K562 (cell line): ENCODE results near the gene BIN1. TPM values are rescaled to one million over a fixed set of nuclear protein-coding genes. Genes with fewer than 3 reads are reported as not detected.

Experiments
- ATAC-seq: fragments of 200-7000 bp; cut with Tn5 transposase; 3 replicates; pipeline ENCODE4 v1.9.1; 2020; ENCODE audit warnings: moderate library complexity
- BruUV-seq: library from RNA; stranded (reverse); fragments of 400-500 nt; replicated peaks from 2 replicates; lab custom pipeline; 2021; lab: Mats Ljungman, UMichigan
- CTCF ChIA-PET: fragments of 300-600 bp; formaldehyde crosslinking; extraction: SDS; loops from one replicate; lab custom pipeline; 2021; ENCODE audit warnings: low intra/inter-chr PET ratio; lab: Yijun Ruan, JAX
- POLR2A ChIA-PET: fragments of 300-600, 350-650 bp; sonication (Branson Sonifier 250); formaldehyde crosslinking; extraction: SDS; loops from one replicate; lab custom pipeline; 2021; ENCODE audit warnings: antibody characterized with exemption, inconsistent platforms; lab: Yijun Ruan, JAX
- DNase-seq, 4 experiments: peaks; one replicate each; pipeline versions ENCODE4 v3.0.0 to v3.0.0-alpha.2; 2011 to 2018; ENCODE audit warnings: low spot score in 3 of 4, mixed read lengths in 3 of 4; ENCODE audit errors: extremely low read depth in 1 of 4
- FAIRE-seq: peaks from 2 replicates; lab custom pipeline; 2011; peaks lifted over from hg19 to GRCh38; lab: Jason Lieb, UNC
- H2AFZ ChIP-seq: 2 replicates; pipeline ENCODE4 v1.6.0; 2011; ENCODE audit warnings: low read depth, low read length, control low read depth, inconsistent platforms
- H3K27ac ChIP-seq: fragments of 200-600 bp; 3 replicates; pipeline ENCODE4 v1.8.0; 2011; ENCODE audit warnings: low read depth, mild to moderate bottlenecking, control low read depth, inconsistent platforms, low read length, moderate library complexity, mixed read lengths; ENCODE audit errors: extremely low read depth
- H3K27me3 ChIP-seq, 2 experiments: fragments of 300-600 bp in 1 of 2; 2 replicates in 1 of 2; 3 replicates in 1 of 2; pipeline versions ENCODE4 v1.6.0 to v1.8.0; 2011; ENCODE audit warnings: inconsistent platforms in 2 of 2, low read length in 2 of 2, mild to moderate bottlenecking in 1 of 2, mixed read lengths in 1 of 2, moderate library complexity in 1 of 2; ENCODE audit not compliant: control insufficient read depth in 2 of 2, insufficient read depth in 2 of 2
- H3K36me3 ChIP-seq: fragments of 300-600 bp; 3 replicates; pipeline ENCODE4 v1.8.0; 2011; ENCODE audit warnings: mild to moderate bottlenecking, low read length, inconsistent platforms; ENCODE audit not compliant: control insufficient read depth, insufficient read depth
- H3K4me1 ChIP-seq, 2 experiments: fragments of 200-600 bp in 1 of 2; replicated peaks in 1 of 2; 2 replicates in 1 of 2; 3 replicates in 1 of 2; pipeline versions ENCODE4 v1.5.1 to v1.8.0; 2011; ENCODE audit warnings: inconsistent platforms in 2 of 2, low read length in 2 of 2, mild to moderate bottlenecking in 1 of 2, mixed read lengths in 1 of 2, moderate library complexity in 1 of 2; ENCODE audit not compliant: control insufficient read depth in 2 of 2, insufficient read depth in 2 of 2
- H3K4me2 ChIP-seq: 2 replicates; pipeline ENCODE4 v1.6.1; 2011; ENCODE audit warnings: low read length, control low read depth, inconsistent platforms, mixed read lengths; ENCODE audit not compliant: insufficient read depth
- H3K4me3 ChIP-seq: fragments of 200-600 bp; sonication (generic), shearing (Covaris generic); 2 replicates; pipeline ENCODE4 v1.5.1; 2016; ENCODE audit warnings: control low read depth, inconsistent platforms
- H3K79me2 ChIP-seq: fragments of 200-600 bp; 3 replicates; pipeline ENCODE4 v1.8.0; 2011; ENCODE audit warnings: low read length, inconsistent platforms; ENCODE audit not compliant: control insufficient read depth, insufficient read depth
- H3K9ac ChIP-seq, 2 experiments: 2 replicates each; pipeline versions ENCODE4 v1.6.0 to v1.6.1; 2011; ENCODE audit warnings: low read depth in 2 of 2, low read length in 2 of 2, control low read depth in 1 of 2, inconsistent platforms in 1 of 2, mild to moderate bottlenecking in 1 of 2, mixed read lengths in 1 of 2; ENCODE audit not compliant: insufficient read depth in 1 of 2
- H3K9me1 ChIP-seq: one replicate; pipeline ENCODE4 v1.6.0; 2011; ENCODE audit warnings: inconsistent platforms, mild to moderate bottlenecking, low read length, moderate library complexity; ENCODE audit not compliant: control insufficient read depth, insufficient read depth
- H3K9me3 ChIP-seq: replicated peaks from 2 replicates; pipeline ENCODE4 v1.5.1; 2011; ENCODE audit warnings: low read depth, low read length, inconsistent platforms; ENCODE audit not compliant: control insufficient read depth, insufficient read depth
- H4K20me1 ChIP-seq: replicated peaks from 2 replicates; pipeline ENCODE4 v1.6.1; 2011; ENCODE audit warnings: low read length, inconsistent platforms, mixed read lengths; ENCODE audit not compliant: control insufficient read depth, insufficient read depth
- ARID1B ChIP-seq: fragments of 450-650 bp; IDR thresholded peaks from 2 replicates; pipeline ENCODE4 v1.6.1; 2016; ENCODE audit warnings: antibody characterized with exemption, mild to moderate bottlenecking, inconsistent platforms
- CUX1 ChIP-seq: fragments of 200-800 bp; sonication (Bioruptor generic); IDR thresholded peaks from 2 replicates; pipeline ENCODE4 v1.6.1; 2016; ENCODE audit warnings: missing genetic modification characterization, missing compliant biosample characterization
- DMBX1 ChIP-seq: fragments of 250-450 bp; sonication (Bioruptor Pico); IDR thresholded peaks from 2 replicates; pipeline ENCODE4 v1.8.0; 2022; ENCODE audit warnings: inconsistent platforms, mild to moderate bottlenecking, moderate library complexity, borderline replicate concordance
- HBP1 ChIP-seq: fragments of 450-650 bp; formaldehyde crosslinking; IDR thresholded peaks from 2 replicates; pipeline ENCODE4 v1.4.0; 2022; ENCODE audit warnings: missing genetic modification characterization
- HDAC2 ChIP-seq: fragments of 450-650 bp; IDR thresholded peaks from 2 replicates; pipeline ENCODE4 v1.6.1; 2016; ENCODE audit warnings: mild to moderate bottlenecking
- MIER1 ChIP-seq: fragments of 450-650 bp; IDR thresholded peaks from 2 replicates; pipeline ENCODE4 v1.6.1; 2016; ENCODE audit warnings: antibody characterized with exemption, mild to moderate bottlenecking, low read depth
- SREBF1 ChIP-seq: fragments of 150-350 bp; IDR thresholded peaks from 2 replicates; pipeline ENCODE4 v1.6.1; 2014; ENCODE audit warnings: antibody characterized with exemption, low read depth, low read length, borderline replicate concordance
- SREBF2 ChIP-seq: sonication (generic); formaldehyde crosslinking; IDR thresholded peaks from 2 replicates; pipeline ENCODE4 v1.4.0; 2020; ENCODE audit warnings: mild to moderate bottlenecking, missing genetic modification reagents
- ZNF408 ChIP-seq: fragments of 250-450 bp; sonication (Bioruptor Pico); IDR thresholded peaks from 2 replicates; pipeline ENCODE4 v1.4.0; 2020; ENCODE audit warnings: low read depth, mild to moderate bottlenecking, moderate library complexity
- ZNF766 ChIP-seq: fragments of 200-800 bp; sonication (Bioruptor generic); conservative IDR thresholded peaks from 2 replicates; pipeline ENCODE4 v1.6.1; 2016; ENCODE audit warnings: missing genetic modification characterization, missing compliant biosample characterization
- WGBS: fragments of 100-300 bp; shearing (Covaris generic); methylation state at CpG from one replicate; pipeline ENCODE4 v1.1.6; 2016; ENCODE audit warnings: low coverage, mixed read lengths; ENCODE audit not compliant: insufficient coverage; ENCODE audit errors: missing lambda C conversion rate; 5-methylcytosine and 5-hydroxymethylcytosine counted together
- in situ Hi-C: fragments of 300-500 bp; cut with MboI; formaldehyde crosslinking; loops from 4 replicates; pipeline ENCODE4 v1.15.0; 2018; ENCODE audit warnings: inconsistent platforms, mixed read lengths
- intact Hi-C: fragments of 100-400 bp; cut with micrococcal nuclease; formaldehyde crosslinking; loops from 2 replicates; pipeline ENCODE4 v1.14.2; 2022
- polyA plus RNA-seq, 8 experiments: library from polyadenylated mRNA; depleted of rRNA in 4 of 8; stranded (reverse) in 5 of 8; unstranded in 3 of 8; fragments of >200 nt; fragmentation: Nextera tagmentation in 2 of 8; fragmentation: Illumina TruSeq in 1 of 8; extraction: Ambion mirVana in 2 of 8; extraction: Trizol in 1 of 8; gene quantifications; 2 replicates each; pipeline versions ENCODE4 v1.2.1 to v1.2.3, GENCODE V29; 2011 to 2014; ENCODE audit warnings: inconsistent platforms in 1 of 8, missing spikeins in 1 of 8
- total RNA-seq, 7 experiments: library from RNA; depleted of rRNA in 6 of 7; stranded (reverse); fragments of >200 nt in 6 of 7; fragmentation: Illumina TruSeq in 2 of 7; extraction: Trizol in 2 of 7; gene quantifications; 2 replicates each; pipeline versions ENCODE4 v1.2.1 to v1.2.3, GENCODE V29; 2011 to 2021; ENCODE audit warnings: low replicate concordance in 1 of 7
- TF ChIP-seq, protein P1 (sequence below): fragments of 150-350 bp; conservative IDR thresholded peaks from 2 replicates; pipeline ENCODE4 v1.6.1; 2014; ENCODE audit warnings: low read length
- TF ChIP-seq, protein P2 (sequence below): fragments of 450-650 bp; formaldehyde crosslinking; IDR thresholded peaks from 2 replicates; pipeline ENCODE4 v1.4.0; 2020; ENCODE audit warnings: mild to moderate bottlenecking, moderate library complexity

Gene BIN1
- total and polyA plus RNA-seq, 9 of the 15 experiments (the other 6 are each of a cell fraction or from before 2014, with no cell fraction given): 0.04 to 2.8 (median 0.79) TPM; not detected in 1

- H4K20me1 ChIP-seq: no peaks in the 10 kb centered on the region
- in situ Hi-C loops: no loop called here
- H3K27ac ChIP-seq: no peak overlapping the region
- BruUV-seq: no TSS peak
- no peak overlapping the region for H3K9ac ChIP-seq
- peaks cover 13 to 44% of the 10 kb centered on the region in 2 experiments; a peak in 4 of 5 replicates for H3K27me3 ChIP-seq
- FAIRE-seq (no peak), DNase-seq (no peak), ATAC-seq (no peak)
- peaks cover 0 to 3% of the 10 kb centered on the region in 2 experiments; a peak in 1 of 5 replicates for H3K4me1 ChIP-seq
- no peak overlapping the region for H3K4me2 ChIP-seq
- POLR2A ChIA-PET: no interaction called here
- intact Hi-C loops: no loop called here
- CTCF ChIA-PET: no interaction called here
- no peaks in the 10 kb centered on the region for H3K79me2 ChIP-seq
- no peak overlapping the region for H2AFZ ChIP-seq
- no peak overlapping the region for H3K4me3 ChIP-seq
- no peaks in the 10 kb centered on the region for H3K36me3 ChIP-seq
- H3K9me1 ChIP-seq: no peaks in the 10 kb centered on the region
- no peaks in the 10 kb centered on the region for H3K9me3 ChIP-seq
- WGBS: 2% methylated on average over 12 of the region's 12 CpGs
- no peak for TF ChIP-seq HDAC2
- no peak for TF ChIP-seq MIER1
- no peak for TF ChIP-seq ZNF408
- no peak for TF ChIP-seq SREBF2 (CRISPR knock-in tag)
- no peak for TF ChIP-seq DMBX1
- TF ChIP-seq HBP1 (CRISPR knock-in tag): no peak
- TF ChIP-seq ZNF766 (CRISPR knock-in tag): no peak
- TF ChIP-seq ARID1B: no peak
- TF ChIP-seq, protein P1, sequence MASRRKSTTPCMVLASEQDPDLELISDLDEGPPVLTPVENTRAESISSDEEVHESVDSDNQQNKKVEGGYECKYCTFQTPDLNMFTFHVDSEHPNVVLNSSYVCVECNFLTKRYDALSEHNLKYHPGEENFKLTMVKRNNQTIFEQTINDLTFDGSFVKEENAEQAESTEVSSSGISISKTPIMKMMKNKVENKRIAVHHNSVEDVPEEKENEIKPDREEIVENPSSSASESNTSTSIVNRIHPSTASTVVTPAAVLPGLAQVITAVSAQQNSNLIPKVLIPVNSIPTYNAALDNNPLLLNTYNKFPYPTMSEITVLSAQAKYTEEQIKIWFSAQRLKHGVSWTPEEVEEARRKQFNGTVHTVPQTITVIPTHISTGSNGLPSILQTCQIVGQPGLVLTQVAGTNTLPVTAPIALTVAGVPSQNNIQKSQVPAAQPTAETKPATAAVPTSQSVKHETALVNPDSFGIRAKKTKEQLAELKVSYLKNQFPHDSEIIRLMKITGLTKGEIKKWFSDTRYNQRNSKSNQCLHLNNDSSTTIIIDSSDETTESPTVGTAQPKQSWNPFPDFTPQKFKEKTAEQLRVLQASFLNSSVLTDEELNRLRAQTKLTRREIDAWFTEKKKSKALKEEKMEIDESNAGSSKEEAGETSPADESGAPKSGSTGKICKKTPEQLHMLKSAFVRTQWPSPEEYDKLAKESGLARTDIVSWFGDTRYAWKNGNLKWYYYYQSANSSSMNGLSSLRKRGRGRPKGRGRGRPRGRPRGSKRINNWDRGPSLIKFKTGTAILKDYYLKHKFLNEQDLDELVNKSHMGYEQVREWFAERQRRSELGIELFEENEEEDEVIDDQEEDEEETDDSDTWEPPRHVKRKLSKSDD: no peak
- TF ChIP-seq, protein P2, sequence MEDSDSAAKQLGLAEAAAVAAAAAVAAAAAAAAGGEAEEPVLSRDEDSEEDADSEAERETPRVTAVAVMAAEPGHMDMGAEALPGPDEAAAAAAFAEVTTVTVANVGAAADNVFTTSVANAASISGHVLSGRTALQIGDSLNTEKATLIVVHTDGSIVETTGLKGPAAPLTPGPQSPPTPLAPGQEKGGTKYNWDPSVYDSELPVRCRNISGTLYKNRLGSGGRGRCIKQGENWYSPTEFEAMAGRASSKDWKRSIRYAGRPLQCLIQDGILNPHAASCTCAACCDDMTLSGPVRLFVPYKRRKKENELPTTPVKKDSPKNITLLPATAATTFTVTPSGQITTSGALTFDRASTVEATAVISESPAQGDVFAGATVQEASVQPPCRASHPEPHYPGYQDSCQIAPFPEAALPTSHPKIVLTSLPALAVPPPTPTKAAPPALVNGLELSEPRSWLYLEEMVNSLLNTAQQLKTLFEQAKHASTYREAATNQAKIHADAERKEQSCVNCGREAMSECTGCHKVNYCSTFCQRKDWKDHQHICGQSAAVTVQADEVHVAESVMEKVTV (CRISPR knock-in tag): no peak
- no peak for TF ChIP-seq SREBF1
- no peak for TF ChIP-seq CUX1
These were observed 31.3 kb upstream of the BIN1 start for GRCh38 chr2:127138281-127138680.
